ENCODE data around the gene DCC. TPM values are rescaled to one million over a fixed set of nuclear protein-coding genes. Genes with fewer than 3 reads are reported as not detected.

DCC gene
- total and polyA plus RNA-seq, 2 experiments from 2014 or later, result 0.53 to 0.73 TPM

GRCh38 chr18:53148123-53148522 is 808.1 kb downstream of the DCC start:
- Histone ChIP-seq H3K79me2 (replicated peaks; ENCODE audit: insufficient read depth) (no peaks in the 10 kb centered on the region), H3K4me3 (no peak overlapping the region), H3K4me1 (ENCODE audit: insufficient read depth) (no peaks in the 10 kb centered on the region), H3K36me3 (ENCODE audit: insufficient read depth) (no peaks in the 10 kb centered on the region), H4K20me1 (replicated peaks; ENCODE audit: insufficient read depth) (no peaks in the 10 kb centered on the region), H3K27ac (ENCODE audit: low read depth) (no peak overlapping the region), H2AFZ (no peak overlapping the region), H3K4me2 (no peak overlapping the region), H3K9me2 (ENCODE audit: insufficient read depth) (no peaks in the 10 kb centered on the region), H3F3A (replicated peaks; ENCODE audit: low read depth) (no peaks in the 10 kb centered on the region), H3K27me3 (ENCODE audit: insufficient read depth) (no peaks in the 10 kb centered on the region)
- Mint-ChIP-seq H3K9me3 (no peaks in the 10 kb centered on the region; the same call in 2 of the 3 replicates), H3K4me1 (no peaks in the 10 kb centered on the region), H3K27ac (no peak overlapping the region), H3K27me3 (ENCODE audit: insufficient read depth, low read depth, poor library complexity) (no peaks in the 10 kb centered on the region), H3K36me3 (ENCODE audit: low read depth) (no peaks in the 10 kb centered on the region), H3K4me3 (no peak overlapping the region)
- ATAC-seq (no peak), DNase-seq (ENCODE audit: low spot score) (no peak)
- TF ChIP-seq CREB1 (CRISPR knock-in tag; IDR thresholded peaks at IDR 0.05; ENCODE audit: low read depth) (no peak), ZNF331 (CRISPR knock-in tag; IDR thresholded peaks at IDR 0.05; ENCODE audit: low read depth) (no peak), POLR2AphosphoS5 (IDR thresholded peaks at IDR 0.05; ENCODE audit: low read depth) (no peak), REST (IDR thresholded peaks at IDR 0.05; ENCODE audit: unreplicated experiment) (no peak), EZH2phosphoT487 (IDR thresholded peaks at IDR 0.05; ENCODE audit: unreplicated experiment) (no peak), ZNF462 (CRISPR knock-in tag; IDR thresholded peaks at IDR 0.05) (no peak), JUNB (IDR thresholded peaks at IDR 0.05; ENCODE audit: unreplicated experiment) (no peak), EZH2 (IDR thresholded peaks at IDR 0.05; ENCODE audit: low read depth, unreplicated experiment) (no peak), ZNF114 (CRISPR knock-in tag; IDR thresholded peaks at IDR 0.05) (no peak), ETS1 (IDR thresholded peaks at IDR 0.05) (no peak), CTCF (conservative IDR thresholded peaks at IDR 0.05; ENCODE audit: low read depth in 2 of 2) (no peak)

All from GM23338 (cell line).